Measurements from ENCODE around the gene KAZN.

DNA sequence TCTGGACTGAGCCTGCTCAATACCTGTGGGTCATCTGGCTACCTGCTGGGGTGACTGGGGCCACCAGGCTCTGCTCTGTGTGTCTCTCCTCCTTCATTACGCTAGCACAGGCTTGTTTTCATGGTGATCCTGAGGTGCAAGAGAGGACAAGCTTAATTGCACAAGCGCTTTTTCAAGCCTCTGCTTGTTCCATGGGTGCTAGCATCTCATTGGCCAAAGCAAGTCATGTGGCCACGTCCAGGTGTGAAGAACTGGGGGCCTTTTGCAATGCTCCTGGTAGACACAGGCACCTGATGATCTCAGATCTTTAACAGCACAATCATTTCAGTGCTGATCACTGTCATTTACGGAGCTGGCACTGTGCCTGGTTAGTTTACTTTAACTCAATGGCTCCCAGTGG is 114.6 kb downstream of the KAZN start:
- TF ChIP-seq EZH2 (IDR thresholded peaks at IDR 0.05; ENCODE audit: low read length, missing control alignments) (no peak), CTCF (conservative IDR thresholded peaks at IDR 0.05 in 1 of 2, IDR thresholded peaks at IDR 0.05 in 1 of 2; ENCODE audit: low read depth in 1 of 2, low read length in 2 of 2) (no peak)

All from fibroblast of lung (primary cell).